GM12891 (cell line): ENCODE data around the gene HOXD12.

ENCODE experiments used
- PAX5 ChIP-seq: IDR thresholded peaks from 2 replicates; pipeline ENCODE4 v1.6.1; 2011; ENCODE audit warnings: low read length, moderate library complexity, mild to moderate bottlenecking; ENCODE audit not compliant: insufficient read depth, severe bottlenecking
- POLR2A ChIP-seq: IDR thresholded peaks from 2 replicates; pipeline ENCODE4 v1.6.1; 2011; ENCODE audit warnings: low read depth, low read length, control low read depth
- POLR2AphosphoS5 ChIP-seq: IDR thresholded peaks from 2 replicates; pipeline ENCODE4 v1.6.1; 2011; ENCODE audit warnings: low read depth, low read length, control low read depth
- POU2F2 ChIP-seq: IDR thresholded peaks from 2 replicates; pipeline ENCODE4 v1.6.1; 2011; ENCODE audit warnings: low read depth, mild to moderate bottlenecking, control low read depth, low read length, moderate library complexity
- SPI1 ChIP-seq: IDR thresholded peaks from 2 replicates; pipeline ENCODE4 v1.6.1; 2011; ENCODE audit warnings: low read depth, low read length, control low read depth
- TAF1 ChIP-seq: IDR thresholded peaks from 2 replicates; pipeline ENCODE4 v1.6.1; 2011; ENCODE audit warnings: low read depth, low read length, control low read depth

DNA sequence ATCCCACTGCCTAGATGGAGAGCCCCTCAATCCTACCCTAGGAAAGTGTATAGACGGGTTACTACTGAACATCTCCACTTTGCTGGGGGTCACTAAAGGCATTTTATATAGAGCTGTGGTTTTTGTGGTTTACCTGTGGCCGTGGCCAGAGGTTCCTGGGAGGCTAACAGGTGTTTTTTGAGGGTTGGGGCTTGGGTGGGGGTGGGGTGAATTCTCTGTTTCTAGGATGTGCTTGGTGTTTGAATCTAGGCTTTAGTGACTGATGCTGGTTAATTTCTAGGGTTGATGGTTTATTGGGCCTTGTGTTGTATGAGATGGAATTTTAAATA lies 37.6 kb downstream of the HOXD12 start:
- no peak for TF ChIP-seq TAF1
- TF ChIP-seq POLR2AphosphoS5: no peak
- no peak for TF ChIP-seq POLR2A
- TF ChIP-seq SPI1: no peak
- TF ChIP-seq POU2F2: no peak
- TF ChIP-seq PAX5: no peak
